Activated B cell treated with CpG ODN at 0.5 μM for 24 hours (primary cell): ENCODE measurements around the gene PDE4B. TPM values are rescaled to one million over a fixed set of nuclear protein-coding genes. Genes with fewer than 3 reads are reported as not detected.

ENCODE experiments used
- ATAC-seq: fragments of 200-7000 bp; cut with Tn5 transposase; one replicate; pipeline ENCODE4 v1.10.0; 2021; ENCODE audit warnings: low read depth, mild to moderate bottlenecking, moderate library complexity
- CTCF ChIA-PET: fragments of 350-600 bp; sonication (Branson Sonifier 250); formaldehyde crosslinking; loops from one replicate; lab custom pipeline; 2021; ENCODE audit warnings: antibody characterized with exemption; lab: Charles Lee
- POLR2A ChIA-PET: fragments of 350-600 bp; sonication (Branson Sonifier 250); formaldehyde crosslinking; loops from one replicate; lab custom pipeline; 2021; ENCODE audit warnings: antibody characterized with exemption; lab: Charles Lee
- DNase-seq: peaks from one replicate; pipeline ENCODE4 v3.0.0; 2022
- H3K27ac Mint-ChIP-seq: one replicate; pipeline ENCODE4 v1.8.0; 2020; ENCODE audit warnings: mixed read lengths
- H3K27me3 Mint-ChIP-seq: one replicate; pipeline ENCODE4 v1.8.0; 2021; ENCODE audit warnings: mixed read lengths
- H3K36me3 Mint-ChIP-seq: one replicate; pipeline ENCODE4 v1.8.0; 2021; ENCODE audit warnings: low read depth, mixed read lengths
- H3K4me1 Mint-ChIP-seq: one replicate; pipeline ENCODE4 v1.8.0; 2021; ENCODE audit warnings: mixed read lengths
- H3K4me3 Mint-ChIP-seq: one replicate; pipeline ENCODE4 v1.8.0; 2020; ENCODE audit warnings: mild to moderate bottlenecking, mixed read lengths
- H3K9me3 Mint-ChIP-seq: one replicate; pipeline ENCODE4 v1.8.0; 2020; ENCODE audit warnings: mixed read lengths
- intact Hi-C: fragments of 100-400 bp; cut with micrococcal nuclease; formaldehyde crosslinking; loops from one replicate; pipeline ENCODE4 v1.15.1; 2024
- total RNA-seq: library from RNA; stranded (reverse); gene quantifications from 2 replicates; pipeline ENCODE4 v1.2.3, GENCODE V29; 2022
- TF ChIP-seq, protein P1 (sequence below): fragments of 200-600 bp; IDR thresholded peaks from one replicate; pipeline ENCODE4 v1.8.0; 2022; ENCODE audit warnings: antibody characterized with exemption, mild to moderate bottlenecking

PDE4B gene
- total RNA-seq, 1 donor from 2014 or later = 84.1 TPM

DNA sequence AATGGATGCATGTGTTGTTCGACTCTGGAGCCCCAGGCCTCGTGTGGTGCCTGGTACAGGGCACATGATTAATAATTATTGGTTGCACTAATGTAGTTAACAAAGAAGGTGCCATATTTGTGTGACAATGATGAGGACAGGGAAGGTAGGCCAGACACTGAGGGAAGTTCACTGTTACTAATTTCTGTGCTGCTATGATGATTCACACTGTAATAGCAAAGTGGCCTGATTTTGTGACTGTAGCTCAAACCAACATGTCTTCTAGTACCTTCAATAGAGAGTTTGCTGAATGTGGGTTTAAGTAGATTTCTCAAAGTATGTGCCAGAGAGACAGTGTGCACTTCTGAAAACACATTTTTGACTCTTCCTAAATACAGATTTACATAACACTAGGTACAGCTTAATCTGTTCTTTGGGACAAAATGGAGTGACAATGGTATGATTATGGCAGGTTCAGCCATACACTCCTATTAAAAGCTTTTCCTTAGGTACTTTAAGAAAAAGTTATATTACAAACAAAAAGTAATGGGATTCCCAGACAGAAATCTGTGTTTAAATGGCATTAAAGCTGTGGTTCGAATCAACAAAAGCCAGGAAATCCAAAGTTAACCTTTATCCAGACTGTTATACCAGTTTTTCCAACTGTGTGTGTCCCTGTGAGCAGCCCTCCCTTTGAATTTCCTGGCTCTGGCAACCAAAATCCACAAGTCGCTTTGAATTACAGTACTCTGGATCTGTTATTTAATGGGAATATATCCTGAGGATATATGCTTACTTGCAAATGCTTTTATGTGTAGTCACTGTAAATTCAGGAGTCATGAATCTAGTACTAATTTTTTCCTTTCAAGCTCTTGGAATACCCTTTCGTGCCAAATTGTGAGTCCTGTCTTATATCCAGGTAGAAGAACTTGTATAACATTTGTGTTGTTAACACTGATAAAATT, 464.2 kb downstream of the PDE4B start:
- Mint-ChIP-seq H3K4me1 (peaks cover 28% of the 10 kb centered on the region), H3K27ac (no peak overlapping the region), H3K9me3 (no peaks in the 10 kb centered on the region), H3K36me3 (no peaks in the 10 kb centered on the region), H3K4me3 (no peak overlapping the region), H3K27me3 (no peaks in the 10 kb centered on the region)
- POLR2A ChIA-PET = interaction anchor here (0.7 to 2.0 kb wide), 10 partner anchors 19 to 154 kb away, joined by 3 to 10 read pairs (median 3); no protein-coding TSS in a partner anchor
- TF ChIP-seq, protein P1, sequence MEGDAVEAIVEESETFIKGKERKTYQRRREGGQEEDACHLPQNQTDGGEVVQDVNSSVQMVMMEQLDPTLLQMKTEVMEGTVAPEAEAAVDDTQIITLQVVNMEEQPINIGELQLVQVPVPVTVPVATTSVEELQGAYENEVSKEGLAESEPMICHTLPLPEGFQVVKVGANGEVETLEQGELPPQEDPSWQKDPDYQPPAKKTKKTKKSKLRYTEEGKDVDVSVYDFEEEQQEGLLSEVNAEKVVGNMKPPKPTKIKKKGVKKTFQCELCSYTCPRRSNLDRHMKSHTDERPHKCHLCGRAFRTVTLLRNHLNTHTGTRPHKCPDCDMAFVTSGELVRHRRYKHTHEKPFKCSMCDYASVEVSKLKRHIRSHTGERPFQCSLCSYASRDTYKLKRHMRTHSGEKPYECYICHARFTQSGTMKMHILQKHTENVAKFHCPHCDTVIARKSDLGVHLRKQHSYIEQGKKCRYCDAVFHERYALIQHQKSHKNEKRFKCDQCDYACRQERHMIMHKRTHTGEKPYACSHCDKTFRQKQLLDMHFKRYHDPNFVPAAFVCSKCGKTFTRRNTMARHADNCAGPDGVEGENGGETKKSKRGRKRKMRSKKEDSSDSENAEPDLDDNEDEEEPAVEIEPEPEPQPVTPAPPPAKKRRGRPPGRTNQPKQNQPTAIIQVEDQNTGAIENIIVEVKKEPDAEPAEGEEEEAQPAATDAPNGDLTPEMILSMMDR = no peak
- DNase-seq (no peak), ATAC-seq (no peak)
- CTCF ChIA-PET = interaction anchor here (0.7 to 23.5 kb wide), 9 partner anchors 14 to 297 kb away, joined by 3 to 437 read pairs (median 4); no protein-coding TSS in a partner anchor
- intact Hi-C loops = loop anchor here (10.0 kb wide), 1 partner anchor 1192 kb away; no protein-coding TSS in a partner anchor

DNA sequence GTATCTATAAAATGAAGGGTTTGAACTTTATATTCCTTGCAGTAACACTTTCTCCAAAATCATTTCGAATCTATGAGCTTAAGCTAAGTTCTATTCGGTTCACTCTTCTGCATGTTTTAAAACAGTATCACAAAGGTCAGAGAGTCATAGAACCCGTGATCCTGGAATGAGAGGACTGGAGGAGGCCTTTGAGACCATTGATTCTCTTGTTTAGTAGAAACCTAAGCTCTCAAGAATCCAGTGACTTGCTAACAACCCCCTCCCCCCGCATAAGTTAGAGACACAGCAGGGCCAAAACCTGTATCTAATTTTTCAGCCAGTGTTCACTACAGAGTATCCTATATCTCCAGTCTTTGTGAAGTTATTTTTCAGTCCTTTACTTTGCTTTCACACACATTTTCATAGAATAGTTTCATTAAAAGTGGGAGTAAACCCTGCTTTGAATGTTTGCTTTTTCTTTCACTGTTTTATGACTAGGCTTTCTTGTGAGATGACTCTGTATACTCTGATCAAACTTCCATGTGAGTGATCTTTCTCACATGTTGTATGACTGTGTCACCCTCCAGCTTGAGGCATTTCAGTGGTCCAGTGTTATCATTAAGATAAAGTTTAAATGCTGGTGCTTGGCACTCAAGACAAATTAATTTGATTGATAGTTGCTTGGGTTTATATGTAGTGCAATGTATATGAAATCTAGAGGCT, 465.9 kb downstream of the PDE4B start:
- H3K36me3 Mint-ChIP-seq = no peaks in the 10 kb centered on the region
- POLR2A ChIA-PET = interaction anchor here (0.6 to 0.7 kb wide), 2 partner anchors 83 to 109 kb away, joined by 3 read pairs; no protein-coding TSS in a partner anchor
- CTCF ChIA-PET = interaction anchor here (1.7 to 23.5 kb wide), 3 partner anchors 16 to 190 kb away, joined by 6 to 437 read pairs (median 9); no protein-coding TSS in a partner anchor
- intact Hi-C loops = loop anchor here (10.0 kb wide), 1 partner anchor 1194 kb away; no protein-coding TSS in a partner anchor
- no peak for DNase-seq
- TF ChIP-seq, protein P1 = no peak
- no peaks in the 10 kb centered on the region for H3K27me3 Mint-ChIP-seq
- no peak for ATAC-seq
- H3K4me1 Mint-ChIP-seq = peaks cover 26% of the 10 kb centered on the region
- H3K9me3 Mint-ChIP-seq = no peaks in the 10 kb centered on the region
- no peak overlapping the region for H3K4me3 Mint-ChIP-seq
- peak overlapping the region; percentile 31 for H3K27ac Mint-ChIP-seq

DNA sequence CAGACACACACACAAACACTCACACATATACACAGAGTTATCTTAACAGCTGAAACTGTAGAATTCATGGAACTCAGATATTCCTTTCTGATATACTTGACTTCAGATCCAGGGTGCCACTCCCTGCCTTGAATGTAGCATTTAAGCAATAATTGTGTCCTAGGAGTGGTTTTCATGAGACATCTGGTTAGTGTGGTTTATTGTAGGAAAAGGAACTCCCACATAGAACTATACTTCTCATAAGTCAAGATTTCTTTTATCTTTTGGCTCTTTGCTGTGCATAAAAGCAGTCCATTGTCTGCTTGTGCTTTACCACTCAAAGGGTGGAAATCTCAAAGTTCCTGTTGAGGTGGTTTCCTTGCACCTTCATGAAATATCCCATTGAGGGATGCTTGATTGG, 468.7 kb downstream of the PDE4B start:
- Mint-ChIP-seq H3K27ac (no peak overlapping the region), H3K4me3 (no peak overlapping the region), H3K36me3 (no peaks in the 10 kb centered on the region), H3K4me1 (peaks cover 17% of the 10 kb centered on the region), H3K27me3 (no peaks in the 10 kb centered on the region), H3K9me3 (no peaks in the 10 kb centered on the region)
- ChIA-PET POLR2A (no interaction called here), CTCF (interaction anchor here (1.3 to 23.5 kb wide), 2 partner anchors 10 to 187 kb away, joined by 3 to 437 read pairs; no protein-coding TSS in a partner anchor)
- DNase-seq (no peak), ATAC-seq (no peak)
- TF ChIP-seq, protein P1 = no peak
- intact Hi-C loops = no loop called here

DNA sequence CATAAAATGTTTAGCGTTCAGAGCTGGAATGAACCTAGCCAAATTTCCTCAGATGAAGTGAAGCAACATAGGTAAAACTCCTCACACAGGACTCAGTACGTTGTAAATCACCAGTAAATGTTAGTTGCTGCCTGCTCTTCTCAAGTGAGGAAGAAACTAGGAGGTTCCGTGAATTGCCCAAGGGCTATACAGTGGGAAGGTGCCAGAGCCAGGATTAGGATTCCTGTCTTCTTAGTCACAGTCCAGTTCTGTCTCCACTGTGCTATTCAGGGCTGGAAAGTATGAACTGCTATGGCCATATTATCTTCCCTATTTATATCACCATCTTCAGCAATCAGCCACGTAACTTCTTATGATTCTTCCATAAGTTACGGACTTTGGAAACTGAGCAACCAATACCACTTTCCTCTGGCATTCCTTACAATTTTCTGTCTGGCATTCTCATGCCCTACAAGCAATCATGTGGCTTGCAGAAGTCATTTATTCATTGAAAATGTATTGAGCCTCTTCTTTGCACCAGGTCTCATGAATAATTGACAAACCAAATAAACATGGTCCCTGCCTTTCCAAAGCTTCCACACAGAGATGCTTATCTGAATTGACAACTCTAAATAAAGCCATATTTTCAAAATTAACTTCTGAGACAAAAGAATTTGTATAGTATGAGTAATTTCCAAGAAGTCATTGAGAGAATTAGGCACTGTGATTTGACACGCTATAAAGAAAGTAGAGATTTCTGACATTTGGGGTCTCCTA, 469.7 kb downstream of the PDE4B start:
- POLR2A ChIA-PET = no interaction called here
- DNase-seq (no peak), ATAC-seq (no peak)
- H3K27ac Mint-ChIP-seq = no peak overlapping the region
- intact Hi-C loops = no loop called here
- no peak overlapping the region for H3K4me3 Mint-ChIP-seq
- H3K4me1 Mint-ChIP-seq = peaks cover 13% of the 10 kb centered on the region
- no peaks in the 10 kb centered on the region for H3K27me3 Mint-ChIP-seq
- H3K9me3 Mint-ChIP-seq = no peaks in the 10 kb centered on the region
- CTCF ChIA-PET = no interaction called here
- no peaks in the 10 kb centered on the region for H3K36me3 Mint-ChIP-seq
- TF ChIP-seq, protein P1 = no peak
